GM12872 (cell line): Measurements from ENCODE around the gene PSPH.
A peak's percentile ranks its signal among the peaks of the same experiment; 100 is the strongest.

Experiments
- TF ChIP-seq, protein P1 (sequence below): IDR thresholded peaks from 3 replicates; pipeline ENCODE4 v1.5.1; 2011; ENCODE audit warnings: low read depth, mild to moderate bottlenecking, low read length, moderate library complexity; ENCODE audit not compliant: insufficient read depth

The PSPH gene

DNA sequence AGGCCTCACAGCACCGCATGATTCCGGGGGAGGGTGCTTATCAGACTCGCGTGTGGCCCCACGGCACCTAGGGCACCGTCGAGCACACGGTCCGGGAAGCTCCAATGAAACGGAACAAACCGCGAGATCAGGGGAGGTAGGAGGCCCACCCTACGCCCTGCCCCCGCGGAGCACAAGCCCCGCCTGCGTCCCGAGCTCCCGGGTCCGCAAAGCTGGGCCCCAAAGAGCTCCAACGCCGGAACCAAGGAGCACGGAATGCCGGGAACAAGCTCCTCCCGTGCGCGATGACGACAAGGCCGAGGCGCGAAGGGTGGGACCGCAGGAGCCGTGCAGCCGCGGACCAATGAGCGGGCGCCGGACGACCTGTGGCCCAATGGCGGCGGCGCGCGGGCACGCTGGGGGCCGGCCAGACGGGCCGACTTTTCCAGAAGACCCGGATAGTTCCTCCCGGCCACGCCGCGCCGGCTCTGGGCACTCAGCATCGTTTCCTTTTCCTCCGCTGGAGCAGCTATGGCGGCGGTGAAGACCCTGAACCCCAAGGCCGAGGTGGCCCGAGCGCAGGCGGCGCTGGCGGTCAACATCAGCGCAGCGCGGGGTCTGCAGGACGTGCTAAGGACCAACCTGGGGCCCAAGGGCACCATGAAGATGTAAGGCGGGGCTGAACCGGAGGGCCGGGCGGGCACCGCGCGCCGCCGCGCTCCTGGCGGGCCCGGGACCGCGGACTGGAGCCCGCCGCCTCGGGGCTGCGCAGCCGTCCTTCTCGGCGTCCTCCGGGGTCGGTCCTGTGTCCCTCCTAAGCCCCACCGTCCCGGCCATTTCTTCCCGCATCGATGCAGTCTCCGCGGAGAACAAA, at the start of gene PSPH, which contains the start of gene CCT6A:
PSPH (minus strand) TSS at position 106 of the 853 bp plus-strand sequence. CDS start 30,232 bp downstream, outside the sequence.
CCT6A (plus strand) TSS at position 427 of the 853 bp plus-strand sequence; CDS start at position 511, 84 bp downstream.
- TF ChIP-seq, protein P1, sequence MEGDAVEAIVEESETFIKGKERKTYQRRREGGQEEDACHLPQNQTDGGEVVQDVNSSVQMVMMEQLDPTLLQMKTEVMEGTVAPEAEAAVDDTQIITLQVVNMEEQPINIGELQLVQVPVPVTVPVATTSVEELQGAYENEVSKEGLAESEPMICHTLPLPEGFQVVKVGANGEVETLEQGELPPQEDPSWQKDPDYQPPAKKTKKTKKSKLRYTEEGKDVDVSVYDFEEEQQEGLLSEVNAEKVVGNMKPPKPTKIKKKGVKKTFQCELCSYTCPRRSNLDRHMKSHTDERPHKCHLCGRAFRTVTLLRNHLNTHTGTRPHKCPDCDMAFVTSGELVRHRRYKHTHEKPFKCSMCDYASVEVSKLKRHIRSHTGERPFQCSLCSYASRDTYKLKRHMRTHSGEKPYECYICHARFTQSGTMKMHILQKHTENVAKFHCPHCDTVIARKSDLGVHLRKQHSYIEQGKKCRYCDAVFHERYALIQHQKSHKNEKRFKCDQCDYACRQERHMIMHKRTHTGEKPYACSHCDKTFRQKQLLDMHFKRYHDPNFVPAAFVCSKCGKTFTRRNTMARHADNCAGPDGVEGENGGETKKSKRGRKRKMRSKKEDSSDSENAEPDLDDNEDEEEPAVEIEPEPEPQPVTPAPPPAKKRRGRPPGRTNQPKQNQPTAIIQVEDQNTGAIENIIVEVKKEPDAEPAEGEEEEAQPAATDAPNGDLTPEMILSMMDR: no peak

DNA sequence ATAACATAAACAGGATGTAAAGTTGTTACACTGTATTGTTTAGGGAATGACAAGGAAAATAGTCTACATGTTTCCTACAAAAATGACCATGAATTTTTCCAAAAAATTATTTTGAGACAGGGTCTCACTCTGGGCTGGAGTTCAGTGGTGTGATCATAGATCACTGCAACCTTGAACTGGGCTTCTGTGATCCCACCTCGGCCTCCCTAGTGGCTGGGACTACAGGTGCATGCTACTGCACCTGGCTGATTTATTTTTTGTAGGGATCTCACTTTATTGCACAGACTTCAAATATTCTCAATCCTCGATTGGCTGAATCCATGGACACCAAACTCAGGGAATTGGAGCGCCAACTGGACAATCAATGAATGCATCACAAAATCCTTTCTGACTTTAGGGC, 48.4 kb upstream of the PSPH start:
- TF ChIP-seq, protein P1: no peak

- TF ChIP-seq, protein P1: no peak
Observed at GRCh38 chr7:56097700-56098099, 46.5 kb upstream of the PSPH start.

DNA sequence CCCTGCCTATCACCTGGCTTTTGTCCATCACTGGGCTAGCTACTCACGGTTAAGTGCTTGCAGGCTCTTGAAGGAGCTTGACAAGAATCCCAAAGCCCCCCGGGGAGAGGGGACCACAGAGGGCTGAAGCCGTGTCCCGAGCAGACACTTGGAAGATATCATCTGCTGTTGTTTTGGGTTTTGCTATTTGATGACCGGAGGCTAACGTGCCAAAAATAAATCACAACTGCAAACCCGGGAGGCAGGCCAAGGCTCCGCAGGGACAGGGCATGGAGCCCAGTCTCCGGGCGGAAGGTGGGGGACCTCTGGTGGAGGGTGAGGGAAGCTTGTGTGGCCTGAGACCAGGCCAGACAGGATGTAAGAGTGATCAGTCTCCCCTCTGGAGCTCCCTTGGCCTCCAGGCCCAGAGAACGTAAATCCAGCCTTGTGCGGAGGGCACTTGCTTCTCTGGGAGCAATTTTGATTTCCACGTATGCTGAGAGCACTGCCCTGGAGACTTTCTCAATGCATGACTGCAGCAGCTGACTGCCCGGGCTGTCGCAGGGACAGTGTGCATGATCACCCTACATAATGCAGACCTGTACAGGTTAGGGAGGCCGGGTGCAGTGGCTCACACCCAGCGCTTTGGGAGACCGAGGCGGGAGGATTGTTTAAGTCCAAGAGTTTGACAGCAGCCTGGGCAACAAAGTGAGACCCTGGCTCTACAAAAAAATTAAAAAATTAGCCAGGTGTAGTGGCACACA, 41.7 kb upstream of the PSPH start, which contains the start of gene PHKG1:
PHKG1 (minus strand) TSS at position 164 of the 743 bp plus-strand sequence. CDS start 4,011 bp downstream, outside the sequence.
- TF ChIP-seq, protein P1: 0 out of 3 replicates have a peak, but pooled peaks have one; percentile 3

DNA sequence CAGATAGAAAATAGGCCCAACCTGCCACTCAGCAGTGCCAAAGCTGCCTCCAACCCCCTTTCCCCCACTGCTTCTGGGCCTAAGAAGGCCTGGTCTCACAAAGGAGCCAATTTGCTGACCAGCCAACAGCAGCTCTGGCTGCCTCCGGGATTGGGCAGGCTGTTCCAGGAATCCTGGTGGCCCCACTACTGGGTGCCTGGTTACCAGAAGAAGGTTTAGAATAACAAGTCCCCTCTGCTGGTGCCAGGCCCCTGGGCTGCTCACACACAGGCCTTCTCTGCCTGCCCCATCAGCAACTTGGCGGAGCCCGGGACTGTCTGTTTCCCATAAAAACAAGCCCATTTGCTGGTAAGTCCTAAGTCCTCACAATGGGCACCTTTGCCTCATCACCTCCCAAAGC, 40.3 kb upstream of the PSPH start:
- TF ChIP-seq, protein P1: no peak

DNA sequence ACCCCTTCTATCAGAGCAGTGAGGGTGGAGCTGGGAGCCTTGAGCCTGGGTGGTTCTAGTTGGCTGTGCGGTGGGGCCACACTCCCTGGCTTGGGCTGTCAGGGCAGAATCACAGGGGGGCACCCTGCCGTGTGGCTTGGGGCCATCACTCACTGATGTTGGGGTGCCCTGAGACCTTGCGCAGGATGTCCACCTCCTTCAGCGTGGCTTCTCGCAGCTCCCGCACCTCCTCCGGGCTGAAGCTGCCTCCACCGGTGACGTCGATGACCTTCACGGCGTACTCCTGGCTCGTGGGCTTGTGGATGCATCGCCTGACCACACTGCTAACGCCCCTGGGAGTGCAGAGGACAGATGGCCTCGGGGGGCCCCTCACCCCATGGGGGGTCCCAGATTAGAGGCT, 36.2 kb upstream of the PSPH start:
- TF ChIP-seq, protein P1: no peak

GRCh38 chr7:56086761-56087160, 35.5 kb upstream of the PSPH start:
- TF ChIP-seq, protein P1: no peak
